Effector CD8-positive, alpha-beta T cell (primary cell): ENCODE measurements around the gene VEPH1.
A peak's percentile ranks its signal among the peaks of the same experiment; 100 is the strongest.

Source experiments
- DNase-seq: peaks from one replicate; lab custom pipeline; 2025; lab: John Stamatoyannopoulos, UW

Gene VEPH1

DNA sequence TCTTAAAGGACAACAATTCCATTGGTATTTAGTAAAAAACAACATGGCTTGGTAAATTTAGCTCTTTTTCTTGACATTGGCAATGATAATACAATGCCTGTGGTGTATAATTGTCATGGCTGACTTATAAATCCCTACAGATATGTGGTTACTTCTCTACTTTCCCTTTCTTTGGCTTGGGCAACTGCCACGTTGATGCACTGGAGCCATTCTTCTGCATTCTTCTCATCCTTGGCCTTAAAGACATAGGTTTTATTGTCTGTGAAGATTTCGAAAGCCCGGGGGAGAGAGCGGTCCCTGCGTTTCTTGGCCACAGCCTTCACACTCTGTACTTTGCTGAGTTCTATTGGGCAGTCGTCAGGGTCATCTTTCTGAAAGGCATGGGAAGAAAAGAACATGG is 242.2 kb downstream of the VEPH1 start:
- no peak for DNase-seq

DNA sequence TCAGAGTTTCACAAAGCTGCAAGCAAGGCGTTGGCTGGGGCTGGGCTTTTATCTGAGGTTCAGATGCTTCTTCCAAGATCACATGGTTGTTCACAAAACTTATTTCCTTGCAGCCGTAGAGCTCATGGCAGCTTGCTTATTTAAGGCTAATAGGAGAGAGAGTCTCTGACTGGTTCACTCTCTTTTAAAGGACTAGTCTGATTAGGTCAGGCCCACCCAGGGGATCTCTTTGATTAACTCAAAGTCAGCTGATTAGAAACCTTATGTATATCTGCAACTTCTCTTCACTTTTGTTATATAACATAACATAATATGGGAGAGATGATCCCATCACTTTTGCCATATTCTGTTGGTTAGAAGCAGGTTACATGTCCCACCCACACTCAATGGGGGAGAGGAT is 243.4 kb downstream of the VEPH1 start:
- DNase-seq = no peak

DNA sequence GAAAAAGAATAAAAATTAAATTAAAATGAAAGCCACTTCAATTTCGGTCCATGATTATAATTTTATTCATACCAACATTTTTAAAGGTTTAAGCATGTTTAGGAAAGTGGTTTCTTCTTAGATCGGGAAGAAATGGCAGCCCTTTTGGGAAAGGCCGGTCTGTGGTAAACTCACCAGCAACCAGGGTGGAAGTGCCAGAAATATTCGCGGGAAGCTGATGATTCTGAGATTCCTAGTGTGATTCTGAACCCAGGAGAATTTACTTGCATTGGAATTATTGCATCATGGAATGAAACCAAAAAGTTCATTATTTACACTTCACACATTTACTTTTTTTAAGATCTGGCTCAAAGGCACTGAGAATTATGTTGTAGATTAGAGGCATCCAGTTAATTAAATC is 246.1 kb downstream of the VEPH1 start:
- DNase-seq = no peak

DNA sequence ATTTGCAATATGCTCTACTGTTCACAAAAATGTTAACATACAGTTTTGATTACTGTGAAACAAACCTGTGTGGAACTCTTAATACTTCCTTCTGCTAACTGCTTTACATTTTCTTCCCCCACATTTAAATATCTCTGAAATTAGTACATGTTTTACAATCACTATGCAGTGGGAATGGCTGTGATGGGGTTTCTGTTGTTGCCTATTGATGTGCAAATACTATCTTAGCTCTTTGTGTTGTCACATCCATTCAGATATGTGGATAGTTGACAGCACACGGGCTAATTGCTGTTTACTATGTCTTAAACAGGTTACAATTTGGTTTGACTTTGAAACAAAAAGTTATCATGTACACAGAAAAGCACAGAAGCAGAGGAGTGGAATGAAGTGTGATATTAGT is 247.4 kb downstream of the VEPH1 start:
- no peak for DNase-seq

DNA sequence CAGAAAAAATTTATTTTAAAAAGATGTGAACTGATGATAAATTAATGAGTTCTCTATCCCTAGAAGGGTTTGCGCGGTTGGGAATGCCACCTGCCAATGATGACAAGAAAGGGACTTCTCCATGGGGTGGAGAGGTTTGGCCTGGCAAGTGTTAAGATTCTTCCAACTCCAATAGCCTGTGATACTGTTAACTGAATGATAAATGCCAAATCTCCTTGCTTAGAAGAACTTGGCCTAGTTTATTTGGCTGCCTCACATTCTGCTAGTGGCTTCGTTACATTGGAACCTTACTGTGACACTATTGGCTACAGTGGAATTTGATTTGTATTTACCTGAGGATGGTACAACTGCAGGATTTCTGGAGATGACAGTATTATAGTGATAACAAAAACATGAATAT is 251.5 kb downstream of the VEPH1 start:
- no peak for DNase-seq

DNA sequence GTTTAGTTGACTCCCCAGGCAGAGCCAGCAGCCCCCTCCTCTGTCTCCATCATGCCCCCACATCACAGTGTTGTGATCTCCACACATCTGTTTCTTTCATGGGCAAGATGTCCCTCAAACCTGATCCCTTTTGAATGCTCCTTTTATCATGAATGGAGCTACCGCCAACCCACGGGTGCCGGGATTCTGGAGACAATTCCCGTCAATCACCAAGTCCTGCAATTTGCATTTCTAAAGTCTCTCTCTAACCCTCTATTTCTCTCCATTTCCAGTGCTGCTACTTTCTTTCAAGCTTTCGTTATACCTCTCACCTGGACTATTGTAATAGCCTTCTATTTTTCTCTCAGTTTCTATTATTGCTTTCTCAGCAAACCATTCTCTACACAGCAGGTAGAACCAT is 253.6 kb downstream of the VEPH1 start:
- no peak for DNase-seq

DNA sequence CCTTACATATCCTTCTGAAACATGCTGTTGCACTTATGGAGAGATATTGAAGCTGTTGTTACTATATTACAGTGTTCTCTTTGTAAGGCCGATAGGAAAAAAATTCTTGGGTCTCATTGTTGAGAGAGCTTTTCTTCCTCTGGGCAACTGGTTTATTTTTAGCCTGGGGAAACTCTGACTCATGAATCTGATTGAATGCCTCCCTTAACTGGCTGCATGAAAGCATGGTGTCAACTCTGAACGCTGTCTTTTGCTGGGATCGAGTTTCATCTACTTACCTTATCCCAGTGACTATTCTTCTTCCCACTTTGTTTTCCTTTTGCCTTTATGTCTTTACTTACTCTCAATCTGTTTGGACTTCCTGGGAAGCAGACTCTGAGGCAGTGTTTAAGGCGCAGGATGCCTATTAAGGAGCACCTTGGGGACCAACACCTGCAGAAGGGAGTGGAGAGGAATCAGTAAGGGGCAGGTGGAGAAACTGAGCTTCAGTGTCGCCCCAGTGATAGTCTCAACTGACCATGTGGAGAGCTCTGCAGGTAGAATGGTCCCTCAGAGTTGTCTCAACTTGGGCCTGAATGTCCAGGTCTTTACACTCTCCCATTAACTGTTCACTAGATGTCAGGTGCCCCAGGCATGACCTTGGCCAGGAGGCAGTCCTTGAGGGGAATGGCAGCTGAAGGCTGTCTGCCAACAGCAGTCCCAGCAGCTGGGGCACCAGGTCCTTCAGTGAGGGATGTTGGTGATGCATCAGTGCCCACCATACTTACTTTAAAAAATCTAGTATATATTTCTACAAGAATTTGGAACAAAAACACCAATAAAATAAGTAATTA is 254.4 kb downstream of the VEPH1 start:
- DNase-seq = no peak

DNA sequence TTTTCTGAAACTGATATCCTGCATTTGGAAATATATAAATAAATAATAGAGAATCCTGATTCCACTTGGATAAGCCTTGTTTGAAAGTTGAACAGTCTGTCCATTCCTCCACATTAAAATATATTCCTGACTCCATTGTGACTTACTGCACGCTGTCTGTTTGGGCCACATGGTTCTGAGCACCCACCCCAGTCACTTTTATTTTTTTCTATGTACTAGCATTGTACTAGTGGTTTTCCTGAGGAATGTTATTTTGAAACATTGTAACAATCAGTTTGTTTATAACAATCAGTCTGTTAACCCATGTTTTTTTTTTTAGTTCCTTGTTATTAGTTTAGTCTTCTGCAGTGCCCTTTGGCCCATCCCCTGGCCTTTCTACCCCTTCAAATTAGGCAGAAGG is 255.8 kb downstream of the VEPH1 start:
- DNase-seq = no peak

DNA sequence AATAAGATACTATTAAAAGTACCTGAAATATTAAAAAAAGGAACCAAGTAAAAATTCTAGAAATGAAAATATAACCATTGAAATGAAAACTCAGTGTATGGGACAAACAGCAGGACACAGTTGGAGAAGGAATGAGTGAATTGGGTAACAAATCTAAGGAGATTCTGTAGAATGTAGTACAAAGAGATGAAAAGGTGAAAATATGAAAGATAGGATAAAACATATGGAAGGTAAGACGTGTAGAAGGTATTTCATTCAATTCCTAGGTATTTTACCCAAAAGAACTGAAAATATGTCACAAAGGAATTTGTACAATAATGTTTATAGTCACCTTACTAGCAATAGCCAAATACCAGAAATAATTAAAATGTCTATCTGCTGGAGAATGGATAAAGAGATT is 260.4 kb downstream of the VEPH1 start:
- DNase-seq = no peak

DNA sequence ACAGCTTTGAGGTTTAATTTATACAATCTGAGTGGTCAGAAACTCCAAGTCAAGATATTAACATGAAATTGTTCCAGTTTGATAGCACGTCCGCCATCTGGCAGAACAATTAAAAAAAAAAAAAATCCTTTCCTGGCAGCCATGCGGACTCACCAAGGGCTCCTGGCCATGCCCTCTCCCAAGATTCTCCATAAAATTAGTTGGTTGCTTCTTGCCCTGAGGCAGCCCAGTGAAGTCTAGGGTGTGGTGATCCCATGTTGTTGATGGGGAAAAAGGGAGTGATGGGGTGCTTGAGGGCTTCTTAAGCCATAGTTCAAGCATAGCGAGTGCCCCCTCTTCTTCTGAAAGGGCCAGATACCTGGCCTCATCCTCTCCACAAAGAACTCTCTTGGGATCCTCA is 261.6 kb downstream of the VEPH1 start:
- no peak for DNase-seq

DNA sequence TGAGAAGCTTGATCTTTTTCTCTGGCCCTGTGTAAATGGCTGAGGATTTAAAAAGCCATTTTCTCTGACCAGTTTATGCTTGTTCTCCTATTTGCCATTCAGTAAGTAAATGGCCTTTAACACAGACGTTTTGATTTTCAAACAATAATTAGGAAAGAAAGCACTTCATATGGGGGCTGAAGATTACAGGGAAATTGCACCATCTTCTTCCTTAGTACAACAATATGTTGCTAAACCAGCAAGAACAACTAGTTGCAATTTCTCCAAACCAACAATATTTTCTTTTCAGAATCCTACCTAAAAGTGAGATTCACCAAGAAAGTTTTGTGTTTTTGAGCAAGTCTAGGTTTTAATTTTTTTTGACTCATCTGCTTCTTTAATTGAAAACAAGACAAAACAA is 262.8 kb downstream of the VEPH1 start:
- DNase-seq = no peak

DNA sequence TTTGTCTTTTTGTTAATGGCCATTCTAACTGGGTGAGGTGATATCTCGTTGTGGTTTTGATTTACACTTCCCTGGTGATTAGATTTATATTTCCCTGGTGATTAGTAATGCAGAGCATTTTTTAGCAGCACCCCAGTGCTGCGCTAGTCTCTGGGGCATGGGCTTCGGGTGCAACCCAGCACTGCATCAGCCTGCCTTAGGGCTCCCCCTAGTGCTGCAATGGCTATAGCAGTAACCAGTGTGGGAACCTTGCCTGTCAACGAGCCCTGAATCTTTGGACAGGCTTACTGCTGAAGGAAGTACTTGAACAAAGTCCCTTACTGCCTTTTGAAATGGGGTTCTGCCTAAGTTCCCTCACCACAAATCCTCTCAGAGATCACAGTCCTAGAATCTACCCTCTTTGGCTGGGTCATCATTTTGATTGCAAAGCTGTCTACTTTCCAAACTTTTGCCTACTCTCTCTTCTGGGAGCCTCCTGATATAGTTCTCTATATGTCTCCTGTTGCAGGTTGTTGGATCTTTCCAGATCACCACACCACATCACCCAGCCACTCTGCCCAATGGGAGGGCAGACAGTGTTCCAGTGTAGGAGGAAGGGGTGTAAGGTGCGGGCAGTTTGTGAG is 264.0 kb downstream of the VEPH1 start:
- peak; percentile 33 for DNase-seq

DNA sequence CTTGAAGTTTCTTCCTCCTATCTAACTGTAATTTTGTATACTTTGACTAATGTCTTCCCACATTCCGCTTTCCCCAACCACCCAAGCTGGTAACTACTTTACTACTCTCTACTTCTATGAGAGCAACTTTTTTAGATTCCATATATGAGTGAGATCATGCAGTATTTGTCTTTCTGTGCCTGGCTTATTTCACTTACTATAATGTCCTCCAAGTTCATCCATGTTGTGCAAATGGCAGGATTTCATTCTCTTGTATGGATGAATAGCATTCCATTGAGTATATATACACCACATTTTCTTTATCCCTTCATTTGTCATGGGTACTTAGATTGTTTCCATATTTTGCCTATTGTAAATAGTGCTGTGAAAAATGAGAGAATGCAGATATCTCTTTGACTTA is 264.8 kb downstream of the VEPH1 start:
- DNase-seq = no peak

DNA sequence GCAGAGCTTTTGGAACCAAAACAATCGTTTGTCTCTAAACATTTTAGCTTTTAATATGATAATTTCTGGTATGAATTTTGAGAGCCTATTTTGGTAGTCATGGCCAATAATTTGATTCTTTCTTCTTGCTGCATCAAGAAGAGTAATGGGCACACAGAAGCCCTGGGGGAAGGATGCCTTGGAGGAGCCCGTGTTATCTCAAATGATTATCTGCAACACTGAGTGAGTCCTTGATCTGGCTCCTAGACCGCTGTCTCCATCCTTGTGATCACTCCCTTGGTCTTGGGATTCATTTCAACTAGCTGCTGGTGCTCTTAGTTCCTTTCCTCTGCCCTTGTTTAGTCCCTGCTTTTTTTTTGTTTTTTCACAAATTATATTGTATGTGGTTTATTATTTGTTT is 265.3 kb downstream of the VEPH1 start:
- no peak for DNase-seq

DNA sequence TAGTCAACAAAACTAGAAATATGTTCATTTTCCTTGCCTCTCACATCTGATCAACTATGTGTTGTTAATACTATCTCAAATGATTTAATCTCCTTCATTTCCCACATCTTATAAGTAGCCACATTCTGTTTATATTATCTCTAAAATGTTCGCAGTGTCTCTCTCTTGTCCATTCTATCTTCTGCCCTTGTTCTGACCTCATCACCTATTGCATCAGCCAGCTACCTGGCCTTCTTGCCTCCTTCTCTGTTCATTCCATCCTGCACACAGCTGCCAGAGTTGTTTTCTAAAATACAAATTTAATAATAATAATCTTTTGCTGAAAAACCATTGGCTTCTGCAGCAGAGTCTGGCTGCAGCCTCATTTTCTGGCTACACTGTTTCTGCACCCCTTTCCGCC is 267.9 kb downstream of the VEPH1 start:
- DNase-seq = no peak

DNA sequence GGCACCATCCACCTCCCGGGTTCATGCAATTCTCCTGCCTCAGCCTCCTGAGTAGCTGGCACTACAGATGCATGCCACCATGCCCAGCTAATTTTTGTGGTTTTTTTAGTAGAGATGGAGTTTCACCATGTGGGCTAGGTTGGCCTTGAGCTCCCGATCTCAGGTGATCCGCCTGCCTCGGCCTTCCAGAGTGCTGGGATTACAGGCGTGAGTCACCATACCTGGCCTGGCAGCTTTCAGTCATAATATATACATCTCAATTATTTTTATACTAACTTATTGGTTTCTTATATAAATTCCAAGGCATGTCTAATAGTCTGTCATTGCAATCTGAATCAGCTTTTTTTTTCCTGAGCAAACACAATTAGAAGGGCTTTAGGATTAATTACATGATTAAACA is 269.3 kb downstream of the VEPH1 start:
- no peak for DNase-seq

DNA sequence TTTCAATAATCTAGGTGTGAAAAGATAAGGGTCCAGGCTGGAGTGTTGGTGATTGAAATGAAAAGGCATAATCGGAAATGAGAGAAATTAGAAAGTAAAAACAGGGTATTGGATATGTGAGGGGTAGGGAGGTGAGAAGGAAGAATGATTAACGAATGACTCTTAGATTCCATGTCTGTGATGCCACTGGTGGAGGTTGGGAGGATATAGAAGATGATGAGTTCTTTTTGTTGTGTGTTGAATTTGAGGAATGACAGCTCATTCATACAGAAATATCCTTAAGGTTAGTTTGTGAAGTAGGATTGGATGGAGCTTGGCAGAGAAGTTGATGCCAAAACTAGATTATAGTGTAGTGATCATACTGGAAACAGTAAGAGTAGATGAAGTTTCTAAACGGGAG is 271.1 kb downstream of the VEPH1 start:
- no peak for DNase-seq

DNA sequence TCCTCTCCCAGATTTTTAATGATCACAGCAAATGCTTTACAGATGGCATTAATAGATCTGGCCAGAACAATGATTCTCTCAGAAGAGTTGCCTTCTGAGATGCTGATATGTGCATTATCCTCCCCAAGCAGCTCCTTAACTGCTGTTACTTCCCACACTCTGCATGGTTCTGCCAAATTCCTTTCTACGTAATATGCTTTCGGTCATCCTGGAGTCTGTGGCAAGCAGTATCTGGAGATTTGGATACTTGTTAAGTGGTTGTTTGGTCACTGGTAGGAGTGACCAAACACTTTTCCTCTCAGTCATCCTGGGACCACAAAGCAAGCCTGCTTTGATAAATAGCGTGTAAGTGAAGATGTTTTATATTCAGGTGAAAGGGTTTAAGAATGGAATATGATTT is 272.1 kb downstream of the VEPH1 start:
- no peak for DNase-seq

DNA sequence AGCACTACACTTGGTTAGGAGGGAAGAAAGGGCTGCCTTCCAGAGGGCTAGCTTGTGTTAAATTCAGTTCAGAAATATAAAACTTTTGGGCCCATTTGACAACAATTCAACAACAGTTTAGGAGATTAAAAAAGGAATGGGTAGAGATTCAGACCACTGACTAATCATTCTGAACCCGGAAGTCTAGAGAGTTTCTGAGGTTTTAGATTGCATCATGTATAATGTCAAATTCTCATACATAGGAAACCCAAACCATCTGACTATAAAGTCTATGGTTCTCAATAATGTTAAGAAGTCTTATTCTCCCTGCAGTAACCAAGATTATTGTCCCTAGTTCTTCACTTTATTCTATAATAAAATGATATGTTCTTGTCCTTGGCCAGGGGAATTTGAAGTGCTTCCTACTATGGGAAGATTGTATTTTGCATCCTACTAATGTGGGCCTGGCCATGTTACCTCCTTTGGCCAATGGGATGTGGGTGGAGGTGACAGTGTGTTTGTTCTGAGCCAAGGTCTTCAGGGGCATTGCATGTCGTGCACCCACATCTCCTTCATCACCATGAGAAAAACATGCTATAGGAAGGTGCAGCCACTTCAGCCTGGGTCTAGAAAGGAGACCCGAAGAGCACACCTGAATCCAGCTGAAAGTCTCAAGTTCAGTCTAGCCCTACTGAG is 276.9 kb downstream of the VEPH1 start:
- no peak for DNase-seq

DNA sequence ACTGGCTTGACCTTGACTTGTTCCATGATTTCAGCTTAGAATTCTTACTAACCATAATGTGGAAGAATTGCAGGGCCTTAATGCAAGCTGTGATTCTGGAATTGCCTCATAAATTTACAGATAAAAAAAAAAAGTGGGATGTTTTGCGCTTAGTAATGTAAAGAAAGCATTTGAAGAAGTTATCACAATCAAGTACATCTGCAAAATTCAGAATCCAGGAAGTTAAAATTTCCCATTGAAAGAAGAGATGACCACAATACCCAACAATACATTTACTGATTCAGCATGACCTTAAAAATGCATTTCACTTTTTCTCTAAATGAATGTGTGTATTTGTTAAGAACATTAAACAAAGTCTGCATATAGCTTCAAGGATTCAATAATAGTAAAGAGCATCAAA is 278.2 kb downstream of the VEPH1 start:
- DNase-seq = no peak

DNA sequence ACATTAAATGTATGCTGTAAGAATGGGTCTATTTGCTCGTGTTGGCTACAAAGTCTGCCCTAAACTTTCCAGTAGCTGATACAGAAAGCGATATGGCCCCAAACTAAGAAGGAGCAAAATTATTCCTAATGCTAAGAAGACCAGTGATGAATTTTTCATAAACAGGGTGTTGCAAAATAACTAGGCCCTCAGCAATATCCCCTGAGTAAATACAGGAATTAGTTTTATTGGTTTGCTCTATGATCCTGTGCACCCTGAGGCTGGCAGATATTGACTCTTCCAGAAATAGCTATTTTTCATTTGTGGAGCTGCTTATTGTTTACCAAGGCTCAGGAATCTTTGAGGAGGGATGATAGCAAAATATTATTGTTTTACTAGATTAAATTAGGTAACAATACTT is 282.3 kb downstream of the VEPH1 start:
- no peak for DNase-seq

DNA sequence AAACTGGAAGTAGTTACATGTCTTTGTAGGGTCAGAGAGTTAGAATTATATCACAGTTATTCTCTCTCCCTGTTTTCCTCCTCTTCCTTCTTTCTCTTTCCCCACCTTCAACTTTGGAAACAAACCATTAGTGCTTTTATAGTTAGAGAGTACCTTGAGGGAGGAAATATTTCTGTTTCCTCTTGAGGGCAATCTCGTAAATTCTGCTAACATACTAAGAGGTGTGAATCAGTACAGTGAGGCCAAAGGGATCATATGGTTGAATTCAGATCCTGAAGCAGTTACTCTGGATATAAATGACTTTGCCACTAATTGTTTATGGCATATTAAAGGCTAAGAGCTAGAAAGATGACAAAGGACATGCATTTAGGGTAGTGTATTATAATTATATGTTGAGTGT is 283.0 kb downstream of the VEPH1 start:
- DNase-seq = no peak

DNA sequence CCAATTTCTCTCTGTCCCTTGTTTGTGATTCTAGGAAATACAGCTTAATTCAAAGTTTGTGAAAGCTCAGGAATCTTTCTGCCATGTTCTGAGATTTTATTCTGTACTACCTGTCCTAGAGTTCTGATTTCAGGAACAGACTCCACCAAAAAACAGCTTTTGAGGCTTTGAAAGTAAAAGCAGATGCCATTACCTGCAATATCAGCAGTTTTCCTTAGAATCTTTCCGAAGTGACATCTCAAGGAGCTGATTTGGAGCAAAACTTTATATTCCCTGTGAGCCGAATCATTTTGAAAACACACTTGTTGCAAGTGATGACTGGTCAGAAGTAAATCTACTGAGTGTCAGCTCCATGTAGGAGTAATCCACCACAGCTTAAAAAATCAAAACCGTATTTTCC is 284.0 kb downstream of the VEPH1 start:
- DNase-seq = no peak
